Suprapubic skin (tissue), 4 donors: Measurements from ENCODE around the gene RBMS3.

ENCODE experiments used
- CTCF ChIP-seq, 2 donors: fragments of 200-600 bp in 1 of 2; fragments of 450-650 bp in 1 of 2; sonication (generic) in 1 of 2; IDR thresholded peaks; one replicate each; pipeline ENCODE4 v1.5.1; 2016 to 2019; ENCODE audit warnings: antibody characterized with exemption in 2 of 2, mild to moderate bottlenecking in 1 of 2, moderate library complexity in 1 of 2
- EP300 ChIP-seq: sonication (generic); formaldehyde crosslinking; IDR thresholded peaks from one replicate; pipeline ENCODE4 v1.6.1; 2017; ENCODE audit warnings: antibody characterized with exemption
- POLR2A ChIP-seq, 2 donors: fragments of 450-650 bp; IDR thresholded peaks; one replicate each; pipeline ENCODE4 v1.6.1; 2017; ENCODE audit warnings: antibody characterized with exemption in 2 of 2, mild to moderate bottlenecking in 2 of 2, moderate library complexity in 2 of 2
- POLR2AphosphoS5 ChIP-seq, 3 donors: sonication (generic); formaldehyde crosslinking; IDR thresholded peaks; one replicate each; pipeline ENCODE4 v1.6.1; 2017; ENCODE audit warnings: antibody characterized with exemption in 3 of 3

GRCh38 chr3:29451920-29452319, 171.0 kb downstream of the RBMS3 start:
- no peak for TF ChIP-seq CTCF (IDR thresholded peaks at IDR 0.05)
- TF ChIP-seq EP300, result no peak
- no peak for TF ChIP-seq POLR2A (IDR thresholded peaks at IDR 0.05)
- TF ChIP-seq POLR2AphosphoS5 (IDR thresholded peaks at IDR 0.05), result no peak
